T-helper 1 cell treated with Interleukin-12 subunit alpha and Interleukin-12 subunit beta and Interleukin-4 antibody, amounts not matched to agents 30 ng/mL and 1 ng/mL, for 36 hours (primary cell): ENCODE results near the gene NRG4. TPM values are rescaled to one million over a fixed set of nuclear protein-coding genes. Genes with fewer than 3 reads are reported as not detected.
"Not testable (repeated sequence)": the region's sequence is repeated elsewhere in the genome, so short reads cannot be mapped to it uniquely, and the experiment has no call there.

Experiments
- intact Hi-C: fragments of 100-400 bp; cut with micrococcal nuclease; formaldehyde crosslinking; loops from one replicate; pipeline ENCODE4 v1.15.1; 2024
- total RNA-seq: library from RNA; stranded (reverse); gene quantifications from 2 replicates; pipeline ENCODE4 v1.2.3, GENCODE V29; 2022

The NRG4 gene
- total RNA-seq, 1 donor from 2014 or later, result not detected

GRCh38 chr15:75994220-75994619 is 18.0 kb downstream of the NRG4 start:
- intact Hi-C loops, result no loop called here

- intact Hi-C loops, result no loop called here
Measured at GRCh38 chr15:75992897-75993296, 19.3 kb downstream of the NRG4 start.

GRCh38 chr15:75989875-75990274 is 22.3 kb downstream of the NRG4 start:
- intact Hi-C loops, result no loop called here

GRCh38 chr15:75989045-75989444 is 23.2 kb downstream of the NRG4 start:
- intact Hi-C loops, result no loop called here

- intact Hi-C loops, result no loop called here
Measured at GRCh38 chr15:75985971-75986370, 26.3 kb downstream of the NRG4 start.

GRCh38 chr15:75984706-75985105 is 27.5 kb downstream of the NRG4 start:
- intact Hi-C loops, result not testable (repeated sequence)

GRCh38 chr15:75982468-75982867 is 29.8 kb downstream of the NRG4 start:
- intact Hi-C loops, result no loop called here

GRCh38 chr15:75981149-75981815 is 30.9 kb downstream of the NRG4 start:
- intact Hi-C loops, result no loop called here

GRCh38 chr15:75976766-75977165 is 35.5 kb downstream of the NRG4 start:
- intact Hi-C loops, result not testable (repeated sequence)

- intact Hi-C loops, result no loop called here
Measured at GRCh38 chr15:75966073-75966472, 46.2 kb downstream of the NRG4 start.

- intact Hi-C loops, result no loop called here
Measured at GRCh38 chr15:75961331-75961730, 50.9 kb downstream of the NRG4 start.

- intact Hi-C loops, result no loop called here
Measured at GRCh38 chr15:75955720-75956119, 56.5 kb downstream of the NRG4 start.

GRCh38 chr15:75952525-75952924 is 59.7 kb downstream of the NRG4 start:
- intact Hi-C loops, result no loop called here

- intact Hi-C loops, result no loop called here
Measured at GRCh38 chr15:75948761-75949296, 63.4 kb downstream of the NRG4 start.

- intact Hi-C loops, result no loop called here
Measured at GRCh38 chr15:75947092-75947491, 65.1 kb downstream of the NRG4 start.

- intact Hi-C loops, result no loop called here
Measured at GRCh38 chr15:75945953-75946352, 66.3 kb downstream of the NRG4 start.

- intact Hi-C loops, result no loop called here
Measured at GRCh38 chr15:75943713-75944215, 68.5 kb downstream of the NRG4 start.

GRCh38 chr15:75943246-75943645 is 69.0 kb downstream of the NRG4 start:
- intact Hi-C loops, result no loop called here

- intact Hi-C loops, result no loop called here
Measured at GRCh38 chr15:75942464-75942863, 69.8 kb downstream of the NRG4 start.

- intact Hi-C loops, result no loop called here
Measured at GRCh38 chr15:75930866-75931265, 81.4 kb downstream of the NRG4 start.

GRCh38 chr15:75929799-75930565 is 82.2 kb downstream of the NRG4 start:
- intact Hi-C loops, result loop anchor here (5.0 kb wide), 1 partner anchor 207 kb away; no protein-coding TSS in a partner anchor
